ENCODE measurements around the gene IZUMO4.

DNA sequence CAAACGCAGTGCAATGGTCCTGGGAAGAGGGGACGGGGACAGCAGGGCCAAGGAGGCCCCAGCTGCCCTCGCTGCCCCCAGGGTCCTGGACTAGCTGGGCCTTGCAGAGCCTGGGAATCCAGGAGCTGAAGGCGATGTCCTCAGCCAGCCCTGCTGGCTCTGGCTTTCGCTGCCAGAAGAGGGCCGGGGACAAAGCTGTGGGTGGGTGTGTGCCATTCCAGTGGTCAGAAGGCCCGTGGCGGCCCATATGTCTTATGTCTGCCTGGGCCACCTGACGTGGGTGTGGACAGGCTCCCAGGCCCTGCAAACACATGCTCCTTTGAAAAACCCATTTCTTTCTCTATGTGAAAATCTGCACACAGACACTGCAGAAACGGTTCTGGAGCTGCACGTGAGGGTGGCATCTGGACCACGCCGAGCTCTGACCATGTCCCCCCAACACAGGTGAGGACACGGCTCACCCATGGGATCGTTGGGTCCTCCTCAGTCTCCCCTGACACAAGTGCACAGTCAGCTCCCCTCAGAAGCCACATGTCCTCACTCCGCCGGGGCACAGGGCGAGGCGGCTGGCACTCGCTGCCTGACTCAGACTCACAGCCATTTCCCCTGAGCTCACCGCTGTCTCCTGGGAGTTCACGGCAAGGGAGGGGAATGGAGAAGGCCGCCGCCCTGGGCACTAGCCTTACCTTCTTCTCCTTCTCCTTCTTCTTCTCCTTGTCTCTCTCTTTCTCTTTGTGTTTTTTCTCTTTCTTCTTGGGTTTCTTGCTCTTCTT, 16.9 kb downstream of the IZUMO4 start:
- TF ChIP-seq, protein P1, sequence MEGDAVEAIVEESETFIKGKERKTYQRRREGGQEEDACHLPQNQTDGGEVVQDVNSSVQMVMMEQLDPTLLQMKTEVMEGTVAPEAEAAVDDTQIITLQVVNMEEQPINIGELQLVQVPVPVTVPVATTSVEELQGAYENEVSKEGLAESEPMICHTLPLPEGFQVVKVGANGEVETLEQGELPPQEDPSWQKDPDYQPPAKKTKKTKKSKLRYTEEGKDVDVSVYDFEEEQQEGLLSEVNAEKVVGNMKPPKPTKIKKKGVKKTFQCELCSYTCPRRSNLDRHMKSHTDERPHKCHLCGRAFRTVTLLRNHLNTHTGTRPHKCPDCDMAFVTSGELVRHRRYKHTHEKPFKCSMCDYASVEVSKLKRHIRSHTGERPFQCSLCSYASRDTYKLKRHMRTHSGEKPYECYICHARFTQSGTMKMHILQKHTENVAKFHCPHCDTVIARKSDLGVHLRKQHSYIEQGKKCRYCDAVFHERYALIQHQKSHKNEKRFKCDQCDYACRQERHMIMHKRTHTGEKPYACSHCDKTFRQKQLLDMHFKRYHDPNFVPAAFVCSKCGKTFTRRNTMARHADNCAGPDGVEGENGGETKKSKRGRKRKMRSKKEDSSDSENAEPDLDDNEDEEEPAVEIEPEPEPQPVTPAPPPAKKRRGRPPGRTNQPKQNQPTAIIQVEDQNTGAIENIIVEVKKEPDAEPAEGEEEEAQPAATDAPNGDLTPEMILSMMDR (conservative IDR thresholded peaks at IDR 0.05; ENCODE audit: low read length): no peak
- no peak for TF ChIP-seq EZH2phosphoT487 (IDR thresholded peaks at IDR 0.05; ENCODE audit: borderline replicate concordance)

All from Loucy (cell line).